ENCODE results near the gene DNHD1. TPM values are rescaled to one million over a fixed set of nuclear protein-coding genes. Genes with fewer than 3 reads are reported as not detected.

Gene DNHD1
- total RNA-seq, 4 donors from 2014 or later = 1.3 to 11.8 (median 7.7) TPM

- Histone ChIP-seq H3K27ac (peak overlapping the region; percentile 91 to 97 (median 94)), H3K36me3 (peaks cover 10 to 28% (median 14%) of the 10 kb centered on the region in 3 donors), H3K4me1 (peaks cover 13 to 48% (median 16%) of the 10 kb centered on the region in 3 donors), H3K9me3 (no peaks in the 10 kb centered on the region), H3K27me3 (no peaks in the 10 kb centered on the region), H3K4me3 (peak overlapping the region; percentile 60 to 94 (median 82))
- DNase-seq = no peak
- WGBS, 2 donors = 15 to 16% methylated on average over 7 of the region's 7 CpGs
- no peak for TF ChIP-seq POLR2A (IDR thresholded peaks at IDR 0.05)
- no peak for TF ChIP-seq CTCF (IDR thresholded peaks at IDR 0.05)
- intact Hi-C loops (cut with DNase I) = no loop called here
Observed at GRCh38 chr11:6474413-6474792, 22.7 kb upstream of the DNHD1 start.

- 50 to 59% methylated on average over 1 to 3 of the region's 3 CpGs for WGBS, 2 donors
- H3K9me3 ChIP-seq = no peaks in the 10 kb centered on the region
- peak overlapping the region in 3 of 4 donors; percentile 91 to 97 (median 96) for H3K27ac ChIP-seq
- no peaks in the 10 kb centered on the region for H3K27me3 ChIP-seq
- peak overlapping the region in 1 of 4 donors; percentile 94 for H3K4me3 ChIP-seq
- peaks cover 10 to 31% (median 14%) of the 10 kb centered on the region in 3 donors for H3K36me3 ChIP-seq
- intact Hi-C loops (cut with DNase I) = no loop called here
- peaks cover 16 to 48% (median 17%) of the 10 kb centered on the region in 3 donors for H3K4me1 ChIP-seq
- no peak for TF ChIP-seq CTCF (IDR thresholded peaks at IDR 0.05)
- TF ChIP-seq POLR2A (IDR thresholded peaks at IDR 0.05) = no peak
- no peak for DNase-seq
Observed at GRCh38 chr11:6474806-6475500, 22.1 kb upstream of the DNHD1 start.

- TF ChIP-seq POLR2A (IDR thresholded peaks at IDR 0.05) = no peak
- TF ChIP-seq CTCF (IDR thresholded peaks at IDR 0.05) = no peak
- Histone ChIP-seq H3K4me1 (peaks cover 23 to 53% (median 25%) of the 10 kb centered on the region in 3 donors), H3K36me3 (peaks cover 10 to 31% (median 14%) of the 10 kb centered on the region in 3 donors), H3K27ac (no peak overlapping the region), H3K27me3 (no peaks in the 10 kb centered on the region), H3K4me3 (no peak overlapping the region), H3K9me3 (no peaks in the 10 kb centered on the region)
- 60 to 72% methylated on average over 5 of the region's 5 CpGs for WGBS, 2 donors
- intact Hi-C loops (cut with DNase I) = no loop called here
- no peak for DNase-seq
Observed at GRCh38 chr11:6475936-6476335, 21.1 kb upstream of the DNHD1 start.

- intact Hi-C loops (cut with DNase I) = no loop called here
- Histone ChIP-seq H3K4me1 (peaks cover 23 to 51% (median 25%) of the 10 kb centered on the region in 3 donors), H3K9me3 (no peaks in the 10 kb centered on the region), H3K36me3 (peaks cover 10 to 31% (median 14%) of the 10 kb centered on the region in 3 donors), H3K27ac (no peak overlapping the region), H3K4me3 (no peak overlapping the region), H3K27me3 (no peaks in the 10 kb centered on the region)
- TF ChIP-seq CTCF (IDR thresholded peaks at IDR 0.05) = no peak
- TF ChIP-seq POLR2A (IDR thresholded peaks at IDR 0.05) = no peak
- DNase-seq = no peak
- WGBS, 2 donors = 93% methylated on average over 3 of the region's 4 CpGs; no CpG with 5 or more reads in 1 of the 2 donors
Observed at GRCh38 chr11:6476571-6476970, 20.5 kb upstream of the DNHD1 start.

- Histone ChIP-seq H3K27ac (peak overlapping the region; percentile 93 to 97 (median 94)), H3K36me3 (peaks cover 10 to 63% (median 14%) of the 10 kb centered on the region in 3 donors), H3K27me3 (no peaks in the 10 kb centered on the region), H3K9me3 (no peaks in the 10 kb centered on the region), H3K4me1 (peaks cover 20 to 43% (median 21%) of the 10 kb centered on the region in 3 donors), H3K4me3 (peak overlapping the region; percentile 62 to 91 (median 76))
- 46 to 49% methylated on average over 8 to 9 of the region's 9 CpGs for WGBS, 2 donors
- intact Hi-C loops (cut with DNase I) = loop anchor here (10.0 kb wide), 1 partner anchor 134 kb away; the partner anchor contains the start of genes TAF10 and TPP1
- no peak for DNase-seq
- TF ChIP-seq POLR2A (IDR thresholded peaks at IDR 0.05) (no peak), CTCF (IDR thresholded peaks at IDR 0.05) (no peak)
Observed at GRCh38 chr11:6480299-6480914, 16.7 kb upstream of the DNHD1 start.
